Activated CD4-positive, alpha-beta T cell treated with anti-CD3 and anti-CD28 coated beads, Interleukin-2, Interleukin-6, amounts not matched to agents 100 ng/mL and 50 ng/mL, durations not matched to agents 16 hours and 8 hours (primary cell): ENCODE results near the gene C3orf85.
"Not testable (repeated sequence)": the region's sequence is repeated elsewhere in the genome, so short reads cannot be mapped to it uniquely, and the experiment has no call there.

ENCODE experiments used
- DNase-seq: peaks from one replicate; pipeline ENCODE4 v3.0.0-alpha.2; 2020

The C3orf85 gene

GRCh38 chr3:109136523-109136922 is at the start of gene C3orf85:
Gene C3orf85 (plus strand): TSS chr3:109136719. CDS start chr3:109136848, 129 bp downstream.
- no peak for DNase-seq

GRCh38 chr3:109089265-109089664 is 47.3 kb upstream of the C3orf85 start:
- peak; percentile 3 for DNase-seq

GRCh38 chr3:109091846-109092245 is 44.7 kb upstream of the C3orf85 start:
- DNase-seq = no peak

- DNase-seq = no peak
Measured at GRCh38 chr3:109093561-109093960, 43.0 kb upstream of the C3orf85 start.

GRCh38 chr3:109095166-109095565 is 41.4 kb upstream of the C3orf85 start:
- no peak for DNase-seq

- DNase-seq = peak; percentile 5
Measured at GRCh38 chr3:109098079-109098644, 38.4 kb upstream of the C3orf85 start.

- DNase-seq = no peak
Measured at GRCh38 chr3:109109574-109109973, 26.9 kb upstream of the C3orf85 start.

GRCh38 chr3:109112946-109113760 is 23.4 kb upstream of the C3orf85 start:
- no peak for DNase-seq

GRCh38 chr3:109114746-109115145 is 21.8 kb upstream of the C3orf85 start:
- DNase-seq = no peak

GRCh38 chr3:109115451-109115850 is 21.1 kb upstream of the C3orf85 start:
- DNase-seq = no peak

- no peak for DNase-seq
Measured at GRCh38 chr3:109116031-109116430, 20.5 kb upstream of the C3orf85 start.

- DNase-seq = no peak
Measured at GRCh38 chr3:109117939-109118338, 18.6 kb upstream of the C3orf85 start, which contains the start of gene MORC1. Gene MORC1 (minus strand): TSS chr3:109118134. CDS start chr3:109118059, 75 bp downstream.

GRCh38 chr3:109118584-109118983 is 17.9 kb upstream of the C3orf85 start:
- DNase-seq = no peak

- DNase-seq = no peak
Measured at GRCh38 chr3:109122690-109123089, 13.8 kb upstream of the C3orf85 start.

- no peak for DNase-seq
Measured at GRCh38 chr3:109125902-109126301, 10.6 kb upstream of the C3orf85 start.

GRCh38 chr3:109127553-109127952 is 9.0 kb upstream of the C3orf85 start:
- no peak for DNase-seq

GRCh38 chr3:109131276-109131675 is 5.2 kb upstream of the C3orf85 start:
- no peak for DNase-seq

- no peak for DNase-seq
Measured at GRCh38 chr3:109132801-109133473, 3.6 kb upstream of the C3orf85 start.

- DNase-seq = not testable (repeated sequence)
Measured at GRCh38 chr3:109133474-109133816, 3.1 kb upstream of the C3orf85 start.

GRCh38 chr3:109137761-109138160 is 1.2 kb downstream of the C3orf85 start:
- no peak for DNase-seq

GRCh38 chr3:109140318-109140717 is 3.8 kb downstream of the C3orf85 start:
- DNase-seq = no peak

- no peak for DNase-seq
Measured at GRCh38 chr3:109143646-109144045, 7.1 kb downstream of the C3orf85 start.

GRCh38 chr3:109149078-109149477 is 12.6 kb downstream of the C3orf85 start:
- DNase-seq = no peak

- no peak for DNase-seq
Measured at GRCh38 chr3:109152320-109152719, 15.8 kb downstream of the C3orf85 start.
